PC-9 (cell line): ENCODE data around the gene SACS. TPM values are rescaled to one million over a fixed set of nuclear protein-coding genes. Genes with fewer than 3 reads are reported as not detected.

Experiments
- BruUV-seq: library from RNA; stranded (reverse); fragments of 400-500 nt; replicated peaks from 2 replicates; lab custom pipeline; 2021; lab: Mats Ljungman, UMichigan
- CTCF ChIA-PET: fragments of 300-600 bp; sonication (Branson Sonifier 250); formaldehyde crosslinking; loops from one replicate; lab custom pipeline; 2022; ENCODE audit warnings: antibody characterized with exemption; lab: Charles Lee
- POLR2A ChIA-PET: fragments of 300-600 bp; sonication (Branson Sonifier 250); formaldehyde crosslinking; loops from one replicate; lab custom pipeline; 2022; ENCODE audit warnings: antibody characterized with exemption; ENCODE audit not compliant: unreplicated experiment; lab: Charles Lee
- DNase-seq, 2 experiments: peaks; one replicate each; pipeline versions ENCODE4 v3.0.0 to v3.0.0-alpha.2; 2015 to 2022; ENCODE audit warnings: mixed read lengths in 1 of 2
- H2AFZ ChIP-seq: fragments of 200-600 bp; sonication (generic); 2 replicates; pipeline ENCODE4 v1.8.1; 2017; ENCODE audit warnings: antibody characterized with exemption
- H3F3A ChIP-seq: fragments of 200-600 bp; sonication (generic); 2 replicates; pipeline ENCODE4 v1.8.1; 2017; ENCODE audit warnings: antibody characterized with exemption, mild to moderate bottlenecking, low read depth; ENCODE audit not compliant: insufficient read depth
- H3K27ac ChIP-seq: fragments of 200-600 bp; sonication (generic); 2 replicates; pipeline ENCODE4 v1.6.1; 2016; ENCODE audit warnings: mixed run types
- H3K27me3 ChIP-seq: fragments of 200-600 bp; sonication (generic); 2 replicates; pipeline ENCODE4 v1.6.1; 2016; ENCODE audit warnings: low read depth, mixed run types; ENCODE audit not compliant: insufficient read depth
- H3K36me3 ChIP-seq: fragments of 200-600 bp; sonication (generic); 2 replicates; pipeline ENCODE4 v1.6.1; 2016; ENCODE audit warnings: low read depth, mixed run types
- H3K4me1 ChIP-seq: fragments of 200-600 bp; sonication (generic); replicated peaks from 2 replicates; pipeline ENCODE4 v1.6.1; 2016; ENCODE audit warnings: mixed run types; ENCODE audit not compliant: insufficient read depth
- H3K4me2 ChIP-seq: fragments of 200-600 bp; sonication (generic); 2 replicates; pipeline ENCODE4 v1.6.1; 2017; ENCODE audit warnings: mixed run types
- H3K4me3 ChIP-seq: fragments of 200-600 bp; sonication (generic); 2 replicates; pipeline ENCODE4 v1.6.1; 2016; ENCODE audit warnings: mixed run types
- H3K79me2 ChIP-seq: fragments of 200-600 bp; sonication (generic); 2 replicates; pipeline ENCODE4 v1.6.1; 2017; ENCODE audit warnings: low read depth, mixed run types
- H3K9me2 ChIP-seq: fragments of 200-600 bp; sonication (generic); 2 replicates; pipeline ENCODE4 v1.8.1; 2017; ENCODE audit warnings: mild to moderate bottlenecking; ENCODE audit not compliant: insufficient read depth
- H3K9me3 ChIP-seq: fragments of 200-600 bp; sonication (generic); 2 replicates; pipeline ENCODE4 v1.8.1; 2016; ENCODE audit warnings: low read depth; ENCODE audit not compliant: insufficient read depth
- H4K20me1 ChIP-seq: fragments of 200-600 bp; sonication (generic); 2 replicates; pipeline ENCODE4 v1.8.1; 2017; ENCODE audit not compliant: insufficient read depth
- CTCF ChIP-seq: fragments of 200-600 bp; sonication (generic); conservative IDR thresholded peaks from 2 replicates; pipeline ENCODE4 v1.6.1; 2017; ENCODE audit warnings: mixed run types, antibody characterized with exemption, mild to moderate bottlenecking, moderate library complexity
- EZH2 ChIP-seq: fragments of 200-600 bp; sonication (generic); IDR thresholded peaks from 2 replicates; pipeline ENCODE4 v1.8.0; 2017; ENCODE audit warnings: antibody characterized with exemption, low read depth
- intact Hi-C: fragments of 100-400 bp; cut with micrococcal nuclease; formaldehyde crosslinking; loops from one replicate; pipeline ENCODE4 v1.10.0; 2022; ENCODE audit not compliant: unreplicated experiment
- total RNA-seq: library from RNA; stranded (reverse); gene quantifications from 2 replicates; pipeline ENCODE4 v1.2.3, GENCODE V29; 2021

The SACS gene
- total RNA-seq, 1 experiment from 2014 or later = 1.4 TPM

DNA sequence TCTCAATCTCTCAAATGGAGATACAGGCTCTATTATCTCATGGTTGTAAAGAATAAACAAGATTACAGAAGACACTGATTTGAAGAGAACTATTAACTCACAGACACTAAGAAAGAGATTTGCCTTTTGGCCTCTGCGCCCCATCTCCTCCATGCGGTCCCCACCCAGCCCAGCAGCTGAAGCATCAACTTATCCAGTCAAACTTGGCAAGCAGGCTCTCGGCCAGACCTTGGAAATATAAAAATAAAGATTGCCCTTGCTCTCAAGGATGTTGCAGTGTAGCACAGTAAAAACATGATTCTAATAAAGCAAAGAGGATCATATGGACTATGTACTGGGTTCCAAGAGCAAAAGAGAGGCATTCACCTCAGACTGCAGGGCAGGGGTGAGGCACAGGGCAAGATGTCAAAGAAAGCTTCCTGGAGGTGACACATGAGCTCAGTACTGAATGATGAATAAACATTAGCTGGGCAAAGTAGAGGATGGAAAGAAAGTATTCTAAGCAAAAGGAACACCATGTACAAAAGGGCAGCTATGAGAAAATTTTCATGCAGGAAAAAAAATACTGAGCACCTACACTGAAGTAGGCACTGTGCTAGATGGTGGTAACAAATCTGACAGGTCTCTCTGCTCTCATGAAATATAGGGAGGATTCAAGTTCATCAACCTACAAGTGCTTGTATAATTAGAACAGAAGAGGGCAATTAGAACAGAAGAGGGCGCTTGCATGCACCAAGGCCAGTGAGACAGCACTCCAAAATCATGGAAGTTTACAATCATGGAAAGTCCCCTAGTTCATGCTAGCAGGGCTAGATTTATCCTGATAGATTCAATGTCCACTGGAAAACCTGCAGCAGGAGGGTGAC, 85.0 kb downstream of the SACS start:
- Histone ChIP-seq H3K4me2 (no peak overlapping the region), H3F3A (no peaks in the 10 kb centered on the region), H3K9me3 (no peaks in the 10 kb centered on the region), H3K79me2 (no peaks in the 10 kb centered on the region), H3K9me2 (no peaks in the 10 kb centered on the region), H3K36me3 (no peaks in the 10 kb centered on the region), H3K27me3 (no peaks in the 10 kb centered on the region), H3K4me3 (no peak overlapping the region), H3K27ac (no peak overlapping the region), H3K4me1 (no peaks in the 10 kb centered on the region), H4K20me1 (no peaks in the 10 kb centered on the region), H2AFZ (no peak overlapping the region)
- intact Hi-C loops = no loop called here
- ChIA-PET POLR2A (no interaction called here), CTCF (no interaction called here)
- TF ChIP-seq CTCF (no peak), EZH2 (no peak)
- no peak for DNase-seq
- no TSS peak for BruUV-seq

DNA sequence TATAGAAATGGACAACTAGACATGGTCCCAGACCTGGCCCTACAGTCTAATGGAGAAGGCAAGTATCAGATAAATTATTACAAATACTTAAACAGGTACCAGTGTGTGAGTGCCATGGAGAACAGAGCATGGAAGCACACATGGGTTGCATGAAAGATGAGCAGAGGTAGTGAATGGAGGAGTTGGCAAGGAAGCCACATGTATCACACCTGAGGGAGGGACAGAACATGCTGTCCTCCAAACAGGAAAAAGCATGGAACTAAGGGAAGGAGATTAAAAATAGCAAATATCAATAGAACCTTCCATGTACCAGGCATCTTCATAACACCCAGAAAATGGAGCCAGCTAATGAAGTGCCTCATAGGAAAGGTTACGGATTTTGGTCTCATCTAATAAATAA, 85.9 kb downstream of the SACS start:
- Histone ChIP-seq H3K36me3 (no peaks in the 10 kb centered on the region), H3K27me3 (no peaks in the 10 kb centered on the region), H3K9me3 (no peaks in the 10 kb centered on the region), H3K9me2 (no peaks in the 10 kb centered on the region), H3K4me1 (no peaks in the 10 kb centered on the region), H3K27ac (no peak overlapping the region), H4K20me1 (no peaks in the 10 kb centered on the region), H3F3A (no peaks in the 10 kb centered on the region), H3K79me2 (no peaks in the 10 kb centered on the region), H2AFZ (no peak overlapping the region), H3K4me3 (no peak overlapping the region), H3K4me2 (no peak overlapping the region)
- POLR2A ChIA-PET = no interaction called here
- no peak for DNase-seq
- intact Hi-C loops = no loop called here
- CTCF ChIA-PET = no interaction called here
- BruUV-seq = no TSS peak
- TF ChIP-seq CTCF (no peak), EZH2 (no peak)

DNA sequence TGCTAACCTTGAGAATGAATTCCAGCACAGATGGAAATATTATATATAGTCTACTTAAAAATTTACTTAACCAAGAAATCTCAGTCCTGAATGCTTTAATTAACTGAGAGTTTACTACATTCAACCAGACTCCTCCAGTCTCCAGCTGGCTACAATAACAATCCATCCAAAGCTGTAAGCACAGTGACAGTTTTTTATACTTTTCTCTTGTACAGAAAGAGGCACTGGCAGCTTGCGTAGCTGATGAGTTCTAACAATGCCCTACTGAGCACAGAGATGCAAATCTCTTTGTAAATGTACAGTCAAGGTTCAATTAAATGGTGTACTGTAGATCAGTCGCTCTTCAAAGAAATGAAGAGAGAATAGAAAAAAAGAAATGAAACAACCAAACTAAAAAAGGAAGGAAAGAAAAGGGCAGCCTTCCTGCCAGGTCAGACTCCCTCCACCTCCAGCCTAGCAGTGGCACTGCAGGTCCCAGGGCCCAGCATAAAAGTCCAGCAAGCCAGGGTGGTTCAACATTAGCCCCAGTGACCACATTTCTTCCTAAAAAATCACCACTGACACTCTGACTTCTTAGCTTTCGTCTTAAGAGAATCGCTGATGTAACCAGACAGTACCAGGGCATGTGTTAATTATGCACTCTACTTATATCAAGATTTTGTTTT, 88.4 kb downstream of the SACS start:
- Histone ChIP-seq H3K27ac (no peak overlapping the region), H3K4me3 (no peak overlapping the region), H3K36me3 (no peaks in the 10 kb centered on the region), H3K27me3 (no peaks in the 10 kb centered on the region), H3K9me3 (no peaks in the 10 kb centered on the region), H4K20me1 (no peaks in the 10 kb centered on the region), H3K4me1 (no peaks in the 10 kb centered on the region), H3K79me2 (no peaks in the 10 kb centered on the region), H2AFZ (no peak overlapping the region), H3K9me2 (no peaks in the 10 kb centered on the region), H3K4me2 (no peak overlapping the region), H3F3A (no peaks in the 10 kb centered on the region)
- CTCF ChIA-PET = no interaction called here
- no peak for DNase-seq
- POLR2A ChIA-PET = no interaction called here
- intact Hi-C loops = no loop called here
- no TSS peak for BruUV-seq
- TF ChIP-seq CTCF = no peak
- no peak for TF ChIP-seq EZH2
